Psoas muscle (tissue), 8 donors: Measurements from ENCODE around the gene PMIS2. TPM values are rescaled to one million over a fixed set of nuclear protein-coding genes. Genes with fewer than 3 reads are reported as not detected.

ENCODE experiments used
- ATAC-seq, 4 donors: fragments of 200-7000 bp; cut with Tn5 transposase; one replicate each; pipeline ENCODE4 v1.9.1; 2020; ENCODE audit warnings: moderate library complexity in 3 of 4, mild to moderate bottlenecking in 2 of 4
- DNase-seq, 2 donors: peaks; one replicate each; pipeline ENCODE4 v3.0.0-alpha.2; 2020
- H3K27ac ChIP-seq: fragments of 200-600 bp; one replicate; pipeline ENCODE4 v1.8.0; 2022
- H3K27me3 ChIP-seq, 3 donors: fragments of 200-600 bp in 1 of 3; one replicate each; pipeline versions ENCODE4 v1.6.1 to v1.8.0; 2013 to 2022; ENCODE audit warnings: low read length in 2 of 3, mild to moderate bottlenecking in 2 of 3, moderate library complexity in 1 of 3; ENCODE audit not compliant: insufficient read depth in 3 of 3
- H3K36me3 ChIP-seq, 2 donors: fragments of 200-600 bp in 1 of 2; one replicate each; pipeline versions ENCODE4 v1.6.1 to v1.8.0; 2013 to 2022; ENCODE audit warnings: low read depth in 1 of 2, mild to moderate bottlenecking in 1 of 2, moderate library complexity in 1 of 2; ENCODE audit not compliant: insufficient read depth in 1 of 2
- H3K4me1 ChIP-seq: fragments of 200-600 bp; one replicate; pipeline ENCODE4 v1.8.0; 2022
- H3K4me3 ChIP-seq: fragments of 200-600 bp; one replicate; pipeline ENCODE4 v1.8.0; 2022; ENCODE audit warnings: mild to moderate bottlenecking
- H3K9me3 ChIP-seq: fragments of 200-600 bp; one replicate; pipeline ENCODE4 v1.8.0; 2022
- WGBS, 3 donors: extraction: QIAGEN DNeasy Blood & Tissue Kit; methylation state at CpG; one replicate each; pipeline versions ENCODE4 v1.1.6 to v1.1.7; 2013; 5-methylcytosine and 5-hydroxymethylcytosine counted together
- intact Hi-C, 2 donors: fragments of 100-400 bp; cut with DNase I; formaldehyde crosslinking; loops; one replicate each; pipeline versions ENCODE4 v1.11.0 to v1.14.2; 2022
- polyA plus RNA-seq, 3 donors: library from polyadenylated mRNA; stranded (reverse); fragments of 200-250 nt; gene quantifications; one replicate each; pipeline ENCODE4 v1.2.3, GENCODE V29; 2013
- total RNA-seq, 4 donors: library from RNA; stranded (reverse); fragmentation: NEBNext Ultra II Directional in 2 of 4; extraction: Animal tissue kit (Norgen Biotek cat#: 25700) in 2 of 4; gene quantifications; one replicate each; pipeline versions ENCODE4 v1.2.1 to v1.2.4, GENCODE V29; 2021 to 2023
- TF ChIP-seq, protein P1 (sequence below): fragments of 200-600 bp; IDR thresholded peaks from one replicate; pipeline ENCODE4 v1.8.0; 2022; ENCODE audit warnings: antibody characterized with exemption
- donor health status: healthy with polysubstance abuse.
- donor health status: DM: no; HTN: no; CAD: no; lungs with moderate emphysema.
- donor health status: Bipolar disorder and iron deficiency.
- donor health status: healthy.
- donor health status: DM: yes; HTN: yes; CAD: no.
- donor health status: DM: no; HTN: no; CAD: no.
- donor health status: DM: no; HTN: no; CAD: no.
- donor health status: DM: yes; HTN: yes; CAD: no.

Gene PMIS2
- total and polyA plus RNA-seq, 7 donors = not detected

DNA sequence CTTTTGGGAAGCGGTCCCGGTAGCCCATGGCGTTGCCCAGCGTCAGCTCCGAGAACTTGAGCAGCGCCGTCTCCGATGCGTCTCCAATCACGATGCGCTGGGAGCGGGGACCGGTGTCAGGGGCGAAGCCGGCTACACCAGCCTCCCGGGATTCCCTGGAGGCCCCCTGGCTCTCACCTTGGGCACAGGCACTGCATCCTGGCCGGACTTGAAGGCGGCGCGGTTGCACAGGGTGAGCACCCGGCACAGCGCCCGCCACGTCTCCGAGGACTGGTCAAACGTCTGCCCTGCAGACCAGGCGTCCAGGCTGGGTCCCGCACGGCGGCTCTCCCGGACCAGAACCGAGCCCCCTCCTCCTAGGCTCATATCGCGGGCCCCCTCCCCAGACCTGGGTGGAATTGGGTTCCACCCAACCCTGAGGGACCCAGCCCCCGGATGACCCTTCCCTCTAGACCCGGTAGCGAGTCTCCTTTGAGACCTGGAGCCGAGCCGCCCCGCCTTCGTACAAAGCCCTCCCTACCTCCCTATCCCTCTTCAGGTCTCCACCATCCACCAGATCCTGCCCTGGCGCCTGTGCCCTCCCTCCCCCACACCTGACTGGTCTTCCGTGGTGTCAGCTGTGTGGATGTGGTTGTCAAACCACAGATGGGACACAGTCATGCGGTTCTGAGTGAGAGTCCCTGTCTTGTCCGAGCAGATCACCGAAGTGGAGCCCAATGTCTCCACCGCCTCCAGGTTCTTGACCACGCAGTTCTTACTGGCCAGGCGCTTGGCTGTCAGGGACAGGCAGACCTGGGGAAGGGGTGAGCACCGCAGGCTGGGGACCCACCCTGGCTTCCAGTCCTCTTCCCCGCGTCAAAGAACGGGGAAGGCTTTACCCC, 27.3 kb upstream of the PMIS2 start:
- no peaks in the 10 kb centered on the region for H3K36me3 ChIP-seq
- intact Hi-C loops = no loop called here
- H3K27ac ChIP-seq = no peak overlapping the region
- ATAC-seq (no peak), DNase-seq (no peak)
- H3K4me3 ChIP-seq = peak overlapping the region; percentile 51
- H3K9me3 ChIP-seq = no peaks in the 10 kb centered on the region
- TF ChIP-seq, protein P1, sequence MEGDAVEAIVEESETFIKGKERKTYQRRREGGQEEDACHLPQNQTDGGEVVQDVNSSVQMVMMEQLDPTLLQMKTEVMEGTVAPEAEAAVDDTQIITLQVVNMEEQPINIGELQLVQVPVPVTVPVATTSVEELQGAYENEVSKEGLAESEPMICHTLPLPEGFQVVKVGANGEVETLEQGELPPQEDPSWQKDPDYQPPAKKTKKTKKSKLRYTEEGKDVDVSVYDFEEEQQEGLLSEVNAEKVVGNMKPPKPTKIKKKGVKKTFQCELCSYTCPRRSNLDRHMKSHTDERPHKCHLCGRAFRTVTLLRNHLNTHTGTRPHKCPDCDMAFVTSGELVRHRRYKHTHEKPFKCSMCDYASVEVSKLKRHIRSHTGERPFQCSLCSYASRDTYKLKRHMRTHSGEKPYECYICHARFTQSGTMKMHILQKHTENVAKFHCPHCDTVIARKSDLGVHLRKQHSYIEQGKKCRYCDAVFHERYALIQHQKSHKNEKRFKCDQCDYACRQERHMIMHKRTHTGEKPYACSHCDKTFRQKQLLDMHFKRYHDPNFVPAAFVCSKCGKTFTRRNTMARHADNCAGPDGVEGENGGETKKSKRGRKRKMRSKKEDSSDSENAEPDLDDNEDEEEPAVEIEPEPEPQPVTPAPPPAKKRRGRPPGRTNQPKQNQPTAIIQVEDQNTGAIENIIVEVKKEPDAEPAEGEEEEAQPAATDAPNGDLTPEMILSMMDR = no peak
- H3K4me1 ChIP-seq = no peaks in the 10 kb centered on the region
- WGBS, 3 donors = 26 to 27% (median 27%) methylated on average over 48 to 53 of the region's 53 CpGs
- peaks cover 0 to 47% (median 22%) of the 10 kb centered on the region in 3 donors for H3K27me3 ChIP-seq

GRCh38 chr19:35559281-35559659, 26.7 kb upstream of the PMIS2 start:
- intact Hi-C loops = no loop called here
- WGBS, 3 donors = 51 to 56% (median 53%) methylated on average over 11 of the region's 11 CpGs
- Histone ChIP-seq H3K27me3 (peaks cover 0 to 47% (median 24%) of the 10 kb centered on the region in 3 donors), H3K9me3 (no peaks in the 10 kb centered on the region), H3K4me3 (no peak overlapping the region), H3K27ac (no peak overlapping the region), H3K4me1 (no peaks in the 10 kb centered on the region), H3K36me3 (no peaks in the 10 kb centered on the region)
- DNase-seq (no peak), ATAC-seq (no peak)
- TF ChIP-seq, protein P1 = no peak

- no peaks in the 10 kb centered on the region for H3K9me3 ChIP-seq
- intact Hi-C loops = no loop called here
- H3K27ac ChIP-seq = no peak overlapping the region
- H3K27me3 ChIP-seq = peaks cover 0 to 47% (median 24%) of the 10 kb centered on the region in 3 donors
- TF ChIP-seq, protein P1 = no peak
- H3K36me3 ChIP-seq = no peaks in the 10 kb centered on the region
- H3K4me3 ChIP-seq = no peak overlapping the region
- WGBS, 3 donors = 87 to 89% (median 87%) methylated on average over 23 of the region's 23 CpGs
- no peak for DNase-seq
- no peak for ATAC-seq
- H3K4me1 ChIP-seq = no peaks in the 10 kb centered on the region
Observed at GRCh38 chr19:35559781-35560180, 26.2 kb upstream of the PMIS2 start.

GRCh38 chr19:35560271-35560670, 25.7 kb upstream of the PMIS2 start:
- TF ChIP-seq, protein P1 = no peak
- ATAC-seq = no peak
- no peak overlapping the region for H3K27ac ChIP-seq
- no peaks in the 10 kb centered on the region for H3K9me3 ChIP-seq
- intact Hi-C loops = no loop called here
- peaks cover 0 to 47% (median 24%) of the 10 kb centered on the region in 3 donors for H3K27me3 ChIP-seq
- H3K4me1 ChIP-seq = no peaks in the 10 kb centered on the region
- no peaks in the 10 kb centered on the region for H3K36me3 ChIP-seq
- WGBS, 3 donors = 83 to 88% (median 87%) methylated on average over 16 to 18 of the region's 18 CpGs
- H3K4me3 ChIP-seq = no peak overlapping the region
- no peak for DNase-seq
